ENCODE data around the gene RLBP1. TPM values are rescaled to one million over a fixed set of nuclear protein-coding genes. Genes with fewer than 3 reads are reported as not detected.

The RLBP1 gene
- total and polyA plus RNA-seq, 2 of the 13 experiments (the other 11 are each of a cell fraction or from before 2014, with no cell fraction given), result 0.07 TPM; not detected in 1

DNA sequence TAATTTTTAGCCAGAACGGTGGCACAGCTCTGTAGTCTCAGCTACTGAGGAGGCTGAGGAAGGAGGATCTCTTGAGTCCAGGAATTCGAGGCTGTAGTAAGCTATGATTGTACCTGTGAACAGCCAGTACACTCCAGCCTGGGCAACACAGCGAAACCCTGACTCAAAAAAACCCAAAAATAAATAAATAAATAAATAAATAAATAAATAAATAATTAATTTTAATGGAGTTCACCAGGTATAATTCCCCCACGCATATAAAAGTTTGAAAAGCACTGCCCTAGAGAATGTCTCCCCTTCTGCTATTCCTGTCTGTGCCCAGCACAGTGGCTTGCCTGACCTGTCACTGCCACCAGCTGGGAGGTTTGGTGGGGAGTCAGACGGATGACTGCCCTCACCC lies 4.2 kb upstream of the RLBP1 start:
- Histone ChIP-seq H3K27me3 (ENCODE audit: control insufficient read depth in 1 of 2, insufficient read depth in 2 of 2, low read length in 2 of 2) (peaks cover 0 to 5% of the 10 kb centered on the region in 2 experiments; a peak in 1 of 5 replicates), H3K4me1 (ENCODE audit: insufficient read depth, low read length) (peaks cover 25% of the 10 kb centered on the region; the same call in 1 of the 2 replicates), H3K9me3 (ENCODE audit: low read length) (no peaks in the 10 kb centered on the region), H3K36me3 (replicated peaks in 1 of 2; ENCODE audit: control insufficient read depth in 1 of 2, insufficient read depth in 2 of 2, low read length in 2 of 2) (no peaks in the 10 kb centered on the region), H3K27ac (ENCODE audit: extremely low read length, insufficient read depth, low read length) (no peak overlapping the region), H3K9ac (ENCODE audit: insufficient read depth, low read depth, low read length) (no peak overlapping the region), H3K4me2 (ENCODE audit: low read depth, low read length) (no peak overlapping the region), H4K20me1 (ENCODE audit: insufficient read depth, low read length) (no peaks in the 10 kb centered on the region), H3K4me3 (replicated peaks in 1 of 3; ENCODE audit: insufficient read depth in 1 of 3, low read depth in 2 of 3, low read length in 3 of 3) (no peak overlapping the region), H2AFZ (ENCODE audit: low read length) (no peak overlapping the region), H3K79me2 (ENCODE audit: insufficient read depth, low read length) (no peaks in the 10 kb centered on the region)
- in situ Hi-C loops (cut with HindIII; ENCODE audit: extremely low pct_ligation_motif_present, low pct_unique_long_range_greater_than_20kb) (no loop called here), intact Hi-C loops (cut with micrococcal nuclease; ENCODE audit: unreplicated experiment) (no loop called here)
- WGBS (ENCODE audit: low lambda C conversion rate), result 61% methylated on average over 5 of the region's 5 CpGs
- no TSS peak for BruUV-seq (replicated peaks)
- no peak for DNase-seq (ENCODE audit: low spot score)
- no peak for ATAC-seq
- ChIA-PET POLR2A (no interaction called here), CTCF (ENCODE audit: low intra/inter-chr PET ratio, low total read pairs) (no interaction called here)
- TF ChIP-seq ZBTB3 (CRISPR knock-in tag; IDR thresholded peaks at IDR 0.05; ENCODE audit: borderline replicate concordance, low read depth) (no peak), ZNF878 (CRISPR knock-in tag; IDR thresholded peaks at IDR 0.05) (no peak), RAD51 (IDR thresholded peaks at IDR 0.05; ENCODE audit: borderline replicate concordance) (no peak), ZSCAN29 (CRISPR knock-in tag; conservative IDR thresholded peaks at IDR 0.05) (no peak), ELF4 (CRISPR knock-in tag; IDR thresholded peaks at IDR 0.05; ENCODE audit: borderline replicate concordance) (no peak), EZH2 (conservative IDR thresholded peaks at IDR 0.05; ENCODE audit: low read depth, low read length) (no peak), ZC3H4 (CRISPR knock-in tag; IDR thresholded peaks at IDR 0.05; ENCODE audit: borderline replicate concordance) (no peak), FLYWCH1 (CRISPR knock-in tag; IDR thresholded peaks at IDR 0.05) (no peak), ARID2 (CRISPR knock-in tag; IDR thresholded peaks at IDR 0.05; ENCODE audit: borderline replicate concordance) (no peak), ZNF34 (CRISPR knock-in tag; IDR thresholded peaks at IDR 0.05; ENCODE audit: borderline replicate concordance) (no peak), ZNF550 (CRISPR knock-in tag; IDR thresholded peaks at IDR 0.05; ENCODE audit: borderline replicate concordance) (no peak), RFXAP (CRISPR knock-in tag; IDR thresholded peaks at IDR 0.05; ENCODE audit: borderline replicate concordance) (no peak), RXRB (CRISPR knock-in tag; IDR thresholded peaks at IDR 0.05; ENCODE audit: borderline replicate concordance) (no peak)
- TF ChIP-seq, protein P1, sequence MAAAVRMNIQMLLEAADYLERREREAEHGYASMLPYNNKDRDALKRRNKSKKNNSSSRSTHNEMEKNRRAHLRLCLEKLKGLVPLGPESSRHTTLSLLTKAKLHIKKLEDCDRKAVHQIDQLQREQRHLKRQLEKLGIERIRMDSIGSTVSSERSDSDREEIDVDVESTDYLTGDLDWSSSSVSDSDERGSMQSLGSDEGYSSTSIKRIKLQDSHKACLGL (CRISPR knock-in tag; IDR thresholded peaks at IDR 0.05), result no peak
- TF ChIP-seq, protein P2, sequence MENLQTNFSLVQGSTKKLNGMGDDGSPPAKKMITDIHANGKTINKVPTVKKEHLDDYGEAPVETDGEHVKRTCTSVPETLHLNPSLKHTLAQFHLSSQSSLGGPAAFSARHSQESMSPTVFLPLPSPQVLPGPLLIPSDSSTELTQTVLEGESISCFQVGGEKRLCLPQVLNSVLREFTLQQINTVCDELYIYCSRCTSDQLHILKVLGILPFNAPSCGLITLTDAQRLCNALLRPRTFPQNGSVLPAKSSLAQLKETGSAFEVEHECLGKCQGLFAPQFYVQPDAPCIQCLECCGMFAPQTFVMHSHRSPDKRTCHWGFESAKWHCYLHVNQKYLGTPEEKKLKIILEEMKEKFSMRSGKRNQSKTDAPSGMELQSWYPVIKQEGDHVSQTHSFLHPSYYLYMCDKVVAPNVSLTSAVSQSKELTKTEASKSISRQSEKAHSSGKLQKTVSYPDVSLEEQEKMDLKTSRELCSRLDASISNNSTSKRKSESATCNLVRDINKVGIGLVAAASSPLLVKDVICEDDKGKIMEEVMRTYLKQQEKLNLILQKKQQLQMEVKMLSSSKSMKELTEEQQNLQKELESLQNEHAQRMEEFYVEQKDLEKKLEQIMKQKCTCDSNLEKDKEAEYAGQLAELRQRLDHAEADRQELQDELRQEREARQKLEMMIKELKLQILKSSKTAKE (CRISPR knock-in tag; IDR thresholded peaks at IDR 0.05; ENCODE audit: borderline replicate concordance), result no peak
- TF ChIP-seq, protein P3, sequence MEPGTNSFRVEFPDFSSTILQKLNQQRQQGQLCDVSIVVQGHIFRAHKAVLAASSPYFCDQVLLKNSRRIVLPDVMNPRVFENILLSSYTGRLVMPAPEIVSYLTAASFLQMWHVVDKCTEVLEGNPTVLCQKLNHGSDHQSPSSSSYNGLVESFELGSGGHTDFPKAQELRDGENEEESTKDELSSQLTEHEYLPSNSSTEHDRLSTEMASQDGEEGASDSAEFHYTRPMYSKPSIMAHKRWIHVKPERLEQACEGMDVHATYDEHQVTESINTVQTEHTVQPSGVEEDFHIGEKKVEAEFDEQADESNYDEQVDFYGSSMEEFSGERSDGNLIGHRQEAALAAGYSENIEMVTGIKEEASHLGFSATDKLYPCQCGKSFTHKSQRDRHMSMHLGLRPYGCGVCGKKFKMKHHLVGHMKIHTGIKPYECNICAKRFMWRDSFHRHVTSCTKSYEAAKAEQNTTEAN (CRISPR knock-in tag; conservative IDR thresholded peaks at IDR 0.05), result no peak
- TF ChIP-seq, protein P4, sequence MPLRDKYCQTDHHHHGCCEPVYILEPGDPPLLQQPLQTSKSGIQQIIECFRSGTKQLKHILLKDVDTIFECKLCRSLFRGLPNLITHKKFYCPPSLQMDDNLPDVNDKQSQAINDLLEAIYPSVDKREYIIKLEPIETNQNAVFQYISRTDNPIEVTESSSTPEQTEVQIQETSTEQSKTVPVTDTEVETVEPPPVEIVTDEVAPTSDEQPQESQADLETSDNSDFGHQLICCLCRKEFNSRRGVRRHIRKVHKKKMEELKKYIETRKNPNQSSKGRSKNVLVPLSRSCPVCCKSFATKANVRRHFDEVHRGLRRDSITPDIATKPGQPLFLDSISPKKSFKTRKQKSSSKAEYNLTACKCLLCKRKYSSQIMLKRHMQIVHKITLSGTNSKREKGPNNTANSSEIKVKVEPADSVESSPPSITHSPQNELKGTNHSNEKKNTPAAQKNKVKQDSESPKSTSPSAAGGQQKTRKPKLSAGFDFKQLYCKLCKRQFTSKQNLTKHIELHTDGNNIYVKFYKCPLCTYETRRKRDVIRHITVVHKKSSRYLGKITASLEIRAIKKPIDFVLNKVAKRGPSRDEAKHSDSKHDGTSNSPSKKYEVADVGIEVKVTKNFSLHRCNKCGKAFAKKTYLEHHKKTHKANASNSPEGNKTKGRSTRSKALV (CRISPR knock-in tag; IDR thresholded peaks at IDR 0.05), result no peak
- FAIRE-seq, result no peak

Measured in HepG2 (cell line).